GM18517 (cell line): ENCODE data around the gene TDRD10.

Source experiments
- ATAC-seq: cut with Tn5 transposase; IDR thresholded peaks from one replicate; pipeline ENCODE4 v1.9.1; 2021; ENCODE audit warnings: mild to moderate bottlenecking, moderate library complexity; ENCODE audit not compliant: unreplicated experiment

The TDRD10 gene

GRCh38 chr1:154575951-154576566 is 74.0 kb downstream of the TDRD10 start:
- ATAC-seq, result no peak

- no peak for ATAC-seq
These were observed 75.5 kb downstream of the TDRD10 start for GRCh38 chr1:154577346-154578057.

DNA sequence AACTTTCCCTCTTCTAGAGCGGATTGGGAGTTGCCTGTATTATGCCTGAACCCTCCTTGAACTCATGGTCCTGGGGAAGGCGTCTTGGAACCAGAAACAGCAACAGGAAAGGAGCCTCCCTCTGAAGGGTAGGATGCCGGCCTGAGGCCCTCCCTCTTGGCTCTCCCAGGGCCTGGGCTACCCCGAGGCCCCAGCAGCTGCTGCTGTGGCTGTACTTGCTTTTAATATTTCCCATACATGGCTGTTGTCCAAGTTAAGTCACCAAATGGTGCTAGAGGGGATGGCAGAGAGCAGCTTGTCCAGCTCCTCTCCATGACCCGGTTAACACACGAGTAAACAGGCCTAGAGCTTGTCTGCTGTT is 76.0 kb downstream of the TDRD10 start:
- no peak for ATAC-seq

- ATAC-seq, result no peak
These were observed 77.4 kb downstream of the TDRD10 start for GRCh38 chr1:154579374-154579773.

GRCh38 chr1:154581766-154582165 is 79.7 kb downstream of the TDRD10 start:
- no peak for ATAC-seq

DNA sequence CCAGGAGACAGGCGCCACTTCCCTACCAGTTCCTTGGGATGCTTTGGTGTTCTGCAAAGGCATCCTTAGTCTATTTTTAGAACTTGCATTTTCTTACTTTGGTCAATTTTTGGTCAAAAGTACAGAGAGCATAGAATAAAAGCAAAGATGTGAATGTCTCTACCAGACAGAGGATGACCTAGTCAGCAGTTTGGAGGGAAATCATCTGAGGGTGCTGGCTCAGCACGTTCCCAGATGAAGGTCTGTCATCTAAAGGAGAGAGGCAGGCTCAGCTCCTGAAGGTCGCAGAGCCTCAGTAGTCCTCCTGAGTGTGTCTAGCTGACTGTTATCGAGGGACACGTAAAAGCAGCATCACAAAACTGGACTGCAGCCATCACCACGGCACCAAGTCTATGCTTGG is 80.9 kb downstream of the TDRD10 start:
- ATAC-seq, result no peak

- ATAC-seq, result no peak
These were observed 81.8 kb downstream of the TDRD10 start for GRCh38 chr1:154583773-154584172.

- ATAC-seq, result no peak
These were observed 82.4 kb downstream of the TDRD10 start for GRCh38 chr1:154584267-154584994.

- ATAC-seq, result no peak
These were observed 84.2 kb downstream of the TDRD10 start for GRCh38 chr1:154586231-154586630.

- ATAC-seq, result no peak
These were observed 84.6 kb downstream of the TDRD10 start for GRCh38 chr1:154586641-154587040.

GRCh38 chr1:154589780-154590179 is 87.8 kb downstream of the TDRD10 start:
- no peak for ATAC-seq

DNA sequence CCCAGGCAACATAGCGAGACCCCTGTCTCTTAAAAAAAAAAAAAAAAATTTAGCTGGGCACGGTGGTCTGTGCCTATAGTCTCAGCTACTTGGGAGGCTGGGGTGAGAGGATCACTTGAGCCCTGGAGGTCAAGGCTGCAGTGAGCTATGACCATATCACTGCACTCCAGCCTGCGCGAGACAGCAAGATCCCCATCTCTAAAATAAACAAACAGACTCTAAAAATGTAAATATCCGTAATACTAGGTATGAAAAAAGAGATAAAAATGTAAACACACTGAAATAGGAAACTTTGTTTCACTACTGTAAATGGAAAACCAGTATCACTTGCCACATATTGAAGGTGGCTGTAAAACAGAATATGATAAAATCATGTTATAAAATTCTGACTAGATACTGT is 88.7 kb downstream of the TDRD10 start:
- no peak for ATAC-seq

GRCh38 chr1:154591206-154591605 is 89.2 kb downstream of the TDRD10 start:
- ATAC-seq, result no peak

GRCh38 chr1:154593390-154593789 is 91.4 kb downstream of the TDRD10 start:
- no peak for ATAC-seq

- no peak for ATAC-seq
These were observed 92.8 kb downstream of the TDRD10 start for GRCh38 chr1:154594811-154595210.

DNA sequence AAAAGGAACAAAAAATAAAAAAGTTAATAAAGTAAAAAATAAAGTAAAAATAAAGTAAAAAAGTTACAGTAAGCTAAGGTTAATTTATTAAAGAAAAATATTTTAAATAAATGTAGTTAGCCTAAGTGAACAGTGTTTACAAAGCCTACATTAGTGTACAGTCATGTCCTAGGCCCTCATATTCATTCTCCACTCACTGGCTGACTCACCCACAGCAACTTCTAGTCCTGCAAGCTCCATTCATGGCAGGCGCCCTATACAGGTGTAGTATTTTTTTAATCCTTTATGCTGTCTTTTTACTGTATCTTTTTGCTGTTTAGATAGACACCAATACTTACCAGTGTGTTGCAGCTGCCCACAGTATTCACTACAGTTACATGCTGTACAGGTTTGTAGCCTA is 93.6 kb downstream of the TDRD10 start:
- no peak for ATAC-seq
